Measurements from ENCODE around the gene F2R. TPM values are rescaled to one million over a fixed set of nuclear protein-coding genes. Genes with fewer than 3 reads are reported as not detected.
"Not testable (repeated sequence)": the region's sequence is repeated elsewhere in the genome, so short reads cannot be mapped to it uniquely, and the experiment has no call there.

F2R gene
- total RNA-seq, 1 donor from 2014 or later = 18.6 TPM

DNA sequence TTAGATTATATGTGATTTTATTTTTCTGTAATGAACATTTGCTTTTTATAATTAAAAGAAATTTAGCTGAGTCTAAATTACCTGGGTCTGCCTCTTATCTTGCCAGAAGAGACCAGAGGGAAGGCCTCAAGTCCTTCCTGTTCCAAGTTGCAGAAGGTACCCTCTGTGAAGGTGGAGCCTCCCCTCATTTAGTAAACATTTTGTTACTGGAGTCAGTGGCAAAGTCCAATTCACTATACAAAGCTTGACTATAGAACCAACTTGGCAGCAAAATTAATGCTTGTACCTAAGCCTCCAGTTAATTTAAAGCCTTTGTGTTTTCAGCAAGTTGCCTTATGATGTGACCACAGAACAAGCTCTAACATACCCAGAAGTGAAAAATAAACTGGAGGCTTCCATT, 42.8 kb upstream of the F2R start:
- Histone ChIP-seq H3K4me1 (no peaks in the 10 kb centered on the region), H3K9me3 (no peaks in the 10 kb centered on the region), H3K27ac (no peak overlapping the region), H3K36me3 (peaks cover 10% of the 10 kb centered on the region), H3K4me3 (no peak overlapping the region), H3K27me3 (ENCODE audit: low read depth) (no peaks in the 10 kb centered on the region)
- ATAC-seq (no peak), DNase-seq (no peak)
- intact Hi-C loops (cut with DNase I) = no loop called here
- TF ChIP-seq, protein P1, sequence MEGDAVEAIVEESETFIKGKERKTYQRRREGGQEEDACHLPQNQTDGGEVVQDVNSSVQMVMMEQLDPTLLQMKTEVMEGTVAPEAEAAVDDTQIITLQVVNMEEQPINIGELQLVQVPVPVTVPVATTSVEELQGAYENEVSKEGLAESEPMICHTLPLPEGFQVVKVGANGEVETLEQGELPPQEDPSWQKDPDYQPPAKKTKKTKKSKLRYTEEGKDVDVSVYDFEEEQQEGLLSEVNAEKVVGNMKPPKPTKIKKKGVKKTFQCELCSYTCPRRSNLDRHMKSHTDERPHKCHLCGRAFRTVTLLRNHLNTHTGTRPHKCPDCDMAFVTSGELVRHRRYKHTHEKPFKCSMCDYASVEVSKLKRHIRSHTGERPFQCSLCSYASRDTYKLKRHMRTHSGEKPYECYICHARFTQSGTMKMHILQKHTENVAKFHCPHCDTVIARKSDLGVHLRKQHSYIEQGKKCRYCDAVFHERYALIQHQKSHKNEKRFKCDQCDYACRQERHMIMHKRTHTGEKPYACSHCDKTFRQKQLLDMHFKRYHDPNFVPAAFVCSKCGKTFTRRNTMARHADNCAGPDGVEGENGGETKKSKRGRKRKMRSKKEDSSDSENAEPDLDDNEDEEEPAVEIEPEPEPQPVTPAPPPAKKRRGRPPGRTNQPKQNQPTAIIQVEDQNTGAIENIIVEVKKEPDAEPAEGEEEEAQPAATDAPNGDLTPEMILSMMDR (IDR thresholded peaks at IDR 0.05) = no peak

DNA sequence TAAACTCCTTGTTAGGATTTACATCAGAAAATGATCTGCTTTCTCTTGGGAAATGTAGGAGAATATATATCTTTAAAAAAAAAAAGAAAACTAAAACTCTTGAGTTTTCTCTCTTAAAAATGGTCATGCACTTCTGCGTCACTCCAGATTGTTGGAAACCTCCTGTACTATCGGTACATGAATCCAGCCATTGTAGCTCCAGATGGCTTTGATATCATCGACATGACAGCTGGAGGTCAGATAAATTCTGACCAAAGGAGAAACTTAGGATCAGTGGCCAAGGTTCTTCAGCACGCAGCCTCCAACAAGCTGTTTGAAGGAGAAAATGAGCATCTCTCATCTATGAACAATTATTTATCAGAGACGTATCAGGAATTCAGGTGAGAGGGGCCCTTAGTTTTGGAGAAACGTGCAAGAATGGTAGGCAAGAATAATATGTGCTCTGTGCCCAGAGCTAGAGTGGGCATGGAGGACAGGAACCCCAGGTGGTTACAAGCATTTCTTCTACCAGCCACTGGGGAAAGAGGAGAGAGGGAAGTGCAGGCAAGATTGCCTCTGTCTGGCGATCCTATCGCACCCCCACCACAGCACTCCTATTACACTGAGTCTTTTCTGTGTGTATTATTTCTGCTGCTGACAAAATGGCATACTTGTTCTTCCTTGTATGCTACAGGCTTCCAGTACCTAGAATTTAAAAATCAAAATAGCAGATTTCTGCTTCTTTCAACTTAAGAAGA, 41.4 kb upstream of the F2R start:
- intact Hi-C loops (cut with DNase I) = no loop called here
- ATAC-seq (no peak), DNase-seq (no peak)
- H3K27ac ChIP-seq = no peak overlapping the region
- peaks cover 10% of the 10 kb centered on the region for H3K36me3 ChIP-seq
- TF ChIP-seq, protein P1 (IDR thresholded peaks at IDR 0.05) = no peak
- no peaks in the 10 kb centered on the region for H3K9me3 ChIP-seq
- H3K4me3 ChIP-seq = no peak overlapping the region
- H3K27me3 ChIP-seq (ENCODE audit: low read depth) = no peaks in the 10 kb centered on the region
- no peaks in the 10 kb centered on the region for H3K4me1 ChIP-seq

DNA sequence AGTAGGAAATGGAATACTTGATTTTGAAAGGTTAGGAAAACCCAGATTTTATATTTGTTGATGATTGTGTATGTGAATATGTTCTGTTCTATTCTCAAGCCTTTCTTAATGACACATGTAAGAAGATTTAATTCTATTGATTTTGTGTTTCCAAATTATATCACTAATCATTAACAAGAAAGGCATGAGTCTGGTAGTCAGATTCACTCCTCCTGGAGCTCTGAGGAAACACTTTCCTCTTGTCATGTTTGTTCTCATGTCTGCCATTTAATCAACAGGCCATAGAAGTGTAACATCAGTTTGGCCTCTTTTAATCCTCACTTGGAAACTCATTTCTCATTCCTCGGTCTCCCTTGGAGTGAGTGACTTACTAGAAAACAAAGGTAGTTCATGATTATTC, 40.6 kb upstream of the F2R start:
- Histone ChIP-seq H3K27me3 (ENCODE audit: low read depth) (no peaks in the 10 kb centered on the region), H3K4me1 (no peaks in the 10 kb centered on the region), H3K4me3 (no peak overlapping the region), H3K27ac (no peak overlapping the region), H3K36me3 (peaks cover 8% of the 10 kb centered on the region), H3K9me3 (no peaks in the 10 kb centered on the region)
- intact Hi-C loops (cut with DNase I) = no loop called here
- DNase-seq (no peak), ATAC-seq (no peak)
- TF ChIP-seq, protein P1 (IDR thresholded peaks at IDR 0.05) = no peak

DNA sequence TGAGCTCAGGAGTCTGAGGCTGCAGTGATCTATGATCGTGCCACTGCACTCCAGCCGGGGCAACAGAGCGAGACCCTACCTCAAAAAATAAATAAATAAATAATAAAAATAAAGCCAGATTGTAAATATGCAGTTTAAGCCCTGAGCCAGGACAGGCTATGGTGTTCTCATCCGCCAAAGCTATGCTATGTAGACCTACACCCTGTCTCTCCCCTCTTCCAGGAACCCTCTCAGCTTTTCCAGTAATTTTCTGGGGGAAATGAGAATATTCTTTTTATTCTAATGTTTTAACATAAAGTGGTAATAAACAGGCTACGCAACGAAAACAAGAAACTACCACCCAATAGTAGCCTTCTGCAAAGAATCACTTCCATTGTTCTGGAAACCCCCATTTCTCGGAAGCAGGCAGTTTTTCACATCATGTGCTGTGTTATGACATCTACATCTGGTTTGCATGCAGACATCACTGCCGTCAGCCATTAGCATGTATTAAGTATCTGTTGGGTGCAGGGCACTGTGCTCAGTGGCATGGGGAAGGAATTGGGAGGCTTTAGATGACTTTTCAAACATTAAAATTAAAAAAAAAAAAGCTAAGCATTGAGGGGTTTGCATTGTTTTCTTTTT, 38.0 kb upstream of the F2R start:
- H3K36me3 ChIP-seq = peaks cover 8% of the 10 kb centered on the region
- no peak for ATAC-seq
- intact Hi-C loops (cut with DNase I) = no loop called here
- H3K27me3 ChIP-seq (ENCODE audit: low read depth) = no peaks in the 10 kb centered on the region
- H3K9me3 ChIP-seq = no peaks in the 10 kb centered on the region
- H3K27ac ChIP-seq = no peak overlapping the region
- no peak for DNase-seq
- no peak overlapping the region for H3K4me3 ChIP-seq
- TF ChIP-seq, protein P1 (IDR thresholded peaks at IDR 0.05) = no peak
- H3K4me1 ChIP-seq = no peaks in the 10 kb centered on the region

DNA sequence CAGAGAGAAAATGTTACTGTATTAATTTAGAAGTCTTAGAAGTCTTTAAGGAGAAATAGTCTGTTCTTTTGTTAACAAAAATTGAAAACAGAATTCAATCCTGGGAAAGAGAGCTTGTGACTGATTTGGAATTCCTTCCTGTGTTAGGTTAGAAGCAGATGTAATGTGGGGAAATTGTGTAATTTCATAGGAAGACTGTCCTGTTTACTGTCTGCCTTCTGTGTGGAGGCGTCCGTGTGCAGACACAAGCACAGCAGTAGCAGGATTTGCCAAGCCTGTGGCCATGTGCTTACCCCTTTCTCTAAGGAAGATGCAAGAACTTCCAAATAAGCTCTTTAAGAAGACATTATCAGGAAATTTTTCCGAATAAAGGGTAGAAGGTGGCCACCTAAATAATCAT, 36.7 kb upstream of the F2R start:
- TF ChIP-seq, protein P1 (IDR thresholded peaks at IDR 0.05) = no peak
- no peak overlapping the region for H3K4me3 ChIP-seq
- intact Hi-C loops (cut with DNase I) = no loop called here
- DNase-seq = no peak
- no peak for ATAC-seq
- H3K27ac ChIP-seq = no peak overlapping the region
- H3K4me1 ChIP-seq = no peaks in the 10 kb centered on the region
- H3K36me3 ChIP-seq = peaks cover 6% of the 10 kb centered on the region
- no peaks in the 10 kb centered on the region for H3K9me3 ChIP-seq
- H3K27me3 ChIP-seq (ENCODE audit: low read depth) = no peaks in the 10 kb centered on the region

DNA sequence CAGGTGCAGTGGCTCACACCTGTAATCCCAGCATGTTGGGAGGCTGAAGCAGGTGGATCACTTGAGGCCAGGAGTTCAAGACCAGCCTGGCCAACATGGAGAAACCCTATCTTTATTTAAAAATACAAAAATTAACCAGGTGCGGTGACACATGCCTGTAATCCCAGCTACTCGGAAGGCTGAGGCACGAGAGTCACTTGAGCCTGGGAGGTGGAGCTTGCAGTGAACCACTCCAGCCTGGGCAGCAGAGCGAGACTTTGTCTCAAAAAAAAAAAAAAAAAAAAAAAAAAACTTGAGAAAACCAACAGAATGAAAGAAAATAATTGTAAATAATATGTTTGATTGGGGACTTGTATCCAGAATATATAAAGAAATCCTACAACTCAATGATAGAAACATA, 35.1 kb upstream of the F2R start:
- H3K27ac ChIP-seq; H3K4me1 ChIP-seq; H3K9me3 ChIP-seq; H3K4me3 ChIP-seq; H3K27me3 ChIP-seq (ENCODE audit: low read depth); H3K36me3 ChIP-seq; DNase-seq; intact Hi-C loops (cut with DNase I); ATAC-seq: not testable (repeated sequence)

All from lower lobe of right lung (tissue), 2 donors.